Astrocyte (in vitro differentiated cells and primary cell): ENCODE measurements around the gene NUDT19. TPM values are rescaled to one million over a fixed set of nuclear protein-coding genes. Genes with fewer than 3 reads are reported as not detected.
"Not testable (repeated sequence)": the region's sequence is repeated elsewhere in the genome, so short reads cannot be mapped to it uniquely, and the experiment has no call there.

ENCODE experiments used
- DNase-seq: peaks from one replicate; pipeline ENCODE4 v3.0.0-alpha.2; 2010; ENCODE audit warnings: low read depth
- FAIRE-seq: peaks from 2 replicates; lab custom pipeline; 2011; peaks lifted over from hg19 to GRCh38; lab: Jason Lieb, UNC
- H2AFZ ChIP-seq: 2 replicates; pipeline ENCODE4 v1.6.0; 2012; ENCODE audit warnings: low read depth, low read length, inconsistent platforms
- H3K27ac ChIP-seq: 2 replicates; pipeline ENCODE4 v1.5.1; 2011; ENCODE audit warnings: low read depth, low read length, inconsistent platforms
- H3K27me3 ChIP-seq: 2 replicates; pipeline ENCODE4 v1.6.0; 2011; ENCODE audit warnings: low read length, inconsistent platforms; ENCODE audit not compliant: insufficient read depth
- H3K36me3 ChIP-seq: 2 replicates; pipeline ENCODE4 v1.5.1; 2011; ENCODE audit warnings: low read length, inconsistent platforms; ENCODE audit not compliant: insufficient read depth
- H3K4me1 ChIP-seq: 2 replicates; pipeline ENCODE4 v1.5.1; 2011; ENCODE audit warnings: low read length, inconsistent platforms; ENCODE audit not compliant: insufficient read depth
- H3K4me2 ChIP-seq: 2 replicates; pipeline ENCODE4 v1.6.0; 2012; ENCODE audit warnings: low read length, inconsistent platforms
- H3K4me3 ChIP-seq: 2 replicates; pipeline ENCODE4 v1.5.1; 2011; ENCODE audit warnings: low read depth, mild to moderate bottlenecking, low read length, inconsistent platforms; ENCODE audit not compliant: insufficient read depth
- H3K79me2 ChIP-seq: 2 replicates; pipeline ENCODE4 v1.6.0; 2012; ENCODE audit warnings: mild to moderate bottlenecking, low read length, inconsistent platforms; ENCODE audit not compliant: insufficient read depth
- H3K9ac ChIP-seq: 2 replicates; pipeline ENCODE4 v1.6.0; 2012; ENCODE audit warnings: mild to moderate bottlenecking, low read length, inconsistent platforms
- H3K9me3 ChIP-seq: 2 replicates; pipeline ENCODE4 v1.5.1; 2012; ENCODE audit warnings: low read depth, mild to moderate bottlenecking, low read length, inconsistent platforms; ENCODE audit not compliant: insufficient read depth
- H4K20me1 ChIP-seq: 2 replicates; pipeline ENCODE4 v1.6.0; 2012; ENCODE audit warnings: low read length, inconsistent platforms; ENCODE audit not compliant: insufficient read depth
- H3K27ac Mint-ChIP-seq: one replicate; pipeline ENCODE4 v1.8.0; 2021; ENCODE audit warnings: mild to moderate bottlenecking, mixed read lengths; ENCODE audit not compliant: unreplicated experiment
- H3K27me3 Mint-ChIP-seq: one replicate; pipeline ENCODE4 v1.8.0; 2021; ENCODE audit warnings: low read depth, mixed read lengths; ENCODE audit not compliant: unreplicated experiment
- H3K36me3 Mint-ChIP-seq: one replicate; pipeline ENCODE4 v1.8.0; 2021; ENCODE audit warnings: low read depth, mixed read lengths; ENCODE audit not compliant: unreplicated experiment
- H3K4me1 Mint-ChIP-seq: one replicate; pipeline ENCODE4 v1.8.0; 2021; ENCODE audit warnings: low read depth, mixed read lengths; ENCODE audit not compliant: unreplicated experiment
- H3K4me3 Mint-ChIP-seq: one replicate; pipeline ENCODE4 v1.8.0; 2021; ENCODE audit warnings: mild to moderate bottlenecking, moderate library complexity, mixed read lengths; ENCODE audit not compliant: unreplicated experiment
- H3K9me3 Mint-ChIP-seq: one replicate; pipeline ENCODE4 v1.8.0; 2021; ENCODE audit warnings: mild to moderate bottlenecking, mixed read lengths; ENCODE audit not compliant: unreplicated experiment
- CTCF ChIP-seq: IDR thresholded peaks from 2 replicates; pipeline ENCODE4 v1.5.1; 2011; ENCODE audit warnings: low read depth, mild to moderate bottlenecking, inconsistent platforms, low read length, moderate library complexity; ENCODE audit not compliant: insufficient read depth
- EZH2 ChIP-seq: IDR thresholded peaks from 2 replicates; pipeline ENCODE4 v1.6.1; 2012; ENCODE audit warnings: mild to moderate bottlenecking, low read length, inconsistent platforms; ENCODE audit not compliant: insufficient read depth
- total RNA-seq: library from RNA; stranded (reverse); gene quantifications from 2 replicates; pipeline ENCODE4 v1.2.1, GENCODE V29; 2021

Gene NUDT19
- total RNA-seq, 1 donor from 2014 or later: 4.0 TPM

GRCh38 chr19:32709032-32709431 is 17.4 kb downstream of the NUDT19 start:
- no peaks in the 10 kb centered on the region for H3K27me3 ChIP-seq
- no peak overlapping the region for H3K9ac ChIP-seq
- peaks cover 1% of the 10 kb centered on the region for H3K9me3 Mint-ChIP-seq
- FAIRE-seq: no peak
- peaks cover 6% of the 10 kb centered on the region for H3K36me3 Mint-ChIP-seq
- no peaks in the 10 kb centered on the region for H3K4me1 ChIP-seq
- H3K9me3 ChIP-seq: no peaks in the 10 kb centered on the region
- H3K4me3 Mint-ChIP-seq: no peak overlapping the region
- H4K20me1 ChIP-seq: peaks cover 15% of the 10 kb centered on the region
- no peak overlapping the region for H3K27ac ChIP-seq
- H3K79me2 ChIP-seq: peaks cover 10% of the 10 kb centered on the region
- H2AFZ ChIP-seq: no peak overlapping the region
- H3K27ac Mint-ChIP-seq: no peak overlapping the region
- peaks cover 3% of the 10 kb centered on the region for H3K36me3 ChIP-seq
- TF ChIP-seq CTCF (no peak), EZH2 (no peak)
- H3K4me1 Mint-ChIP-seq: no peaks in the 10 kb centered on the region
- no peak overlapping the region for H3K4me3 ChIP-seq
- no peak overlapping the region for H3K4me2 ChIP-seq
- H3K27me3 Mint-ChIP-seq: no peaks in the 10 kb centered on the region
- no peak for DNase-seq

- Histone ChIP-seq H3K79me2 (peaks cover 9% of the 10 kb centered on the region), H3K36me3 (peaks cover 3% of the 10 kb centered on the region), H3K9me3 (no peaks in the 10 kb centered on the region), H3K27ac (no peak overlapping the region), H3K27me3 (no peaks in the 10 kb centered on the region), H3K4me1 (no peaks in the 10 kb centered on the region), H3K9ac (no peak overlapping the region), H3K4me2 (no peak overlapping the region), H2AFZ (no peak overlapping the region), H4K20me1 (peaks cover 14% of the 10 kb centered on the region), H3K4me3 (no peak overlapping the region)
- FAIRE-seq: no peak
- Mint-ChIP-seq H3K4me1 (no peaks in the 10 kb centered on the region), H3K36me3 (peaks cover 3% of the 10 kb centered on the region), H3K4me3 (no peak overlapping the region), H3K27ac (no peak overlapping the region), H3K9me3 (no peaks in the 10 kb centered on the region), H3K27me3 (no peaks in the 10 kb centered on the region)
- TF ChIP-seq EZH2: no peak
- TF ChIP-seq CTCF: no peak
- no peak for DNase-seq
Observed at GRCh38 chr19:32711747-32712146, 20.1 kb downstream of the NUDT19 start.

- FAIRE-seq, H3K4me3 ChIP-seq, DNase-seq, H3K36me3 ChIP-seq, H3K9me3 Mint-ChIP-seq, H3K9me3 ChIP-seq, H3K9ac ChIP-seq, H3K4me1 ChIP-seq, H3K27me3 Mint-ChIP-seq, H3K27ac ChIP-seq, H4K20me1 ChIP-seq, H3K27me3 ChIP-seq, H2AFZ ChIP-seq, H3K79me2 ChIP-seq, H3K4me3 Mint-ChIP-seq, H3K36me3 Mint-ChIP-seq, H3K4me1 Mint-ChIP-seq, H3K27ac Mint-ChIP-seq, H3K4me2 ChIP-seq: not testable (repeated sequence)
Observed at GRCh38 chr19:32716203-32716602, 24.6 kb downstream of the NUDT19 start.
